HG02798 (cell line): ENCODE results near the gene TSPAN7.

Experiments
- ATAC-seq: cut with Tn5 transposase; IDR thresholded peaks from one replicate; pipeline ENCODE4 v1.9.1; 2021; ENCODE audit warnings: mild to moderate bottlenecking; ENCODE audit not compliant: unreplicated experiment, poor library complexity

TSPAN7 gene

DNA sequence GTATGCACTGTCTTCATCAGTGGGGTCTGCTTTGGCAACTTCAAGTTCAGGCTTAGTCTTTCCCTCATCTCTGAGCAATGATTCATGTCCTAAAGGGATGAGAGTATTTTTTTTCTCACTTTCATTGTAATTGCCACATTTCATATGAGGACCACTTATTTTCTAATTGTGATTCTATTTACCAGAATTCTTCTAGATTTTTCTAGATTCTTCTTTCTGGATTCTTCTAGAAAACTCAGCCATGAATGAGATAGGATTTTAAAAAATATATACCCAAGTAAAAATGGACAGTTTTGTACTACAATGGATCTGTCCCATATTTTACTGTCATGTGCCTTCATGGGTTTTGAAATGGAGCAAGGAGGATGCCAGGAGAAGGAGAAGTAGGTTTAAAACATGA, 78.4 kb downstream of the TSPAN7 start:
- ATAC-seq: no peak

DNA sequence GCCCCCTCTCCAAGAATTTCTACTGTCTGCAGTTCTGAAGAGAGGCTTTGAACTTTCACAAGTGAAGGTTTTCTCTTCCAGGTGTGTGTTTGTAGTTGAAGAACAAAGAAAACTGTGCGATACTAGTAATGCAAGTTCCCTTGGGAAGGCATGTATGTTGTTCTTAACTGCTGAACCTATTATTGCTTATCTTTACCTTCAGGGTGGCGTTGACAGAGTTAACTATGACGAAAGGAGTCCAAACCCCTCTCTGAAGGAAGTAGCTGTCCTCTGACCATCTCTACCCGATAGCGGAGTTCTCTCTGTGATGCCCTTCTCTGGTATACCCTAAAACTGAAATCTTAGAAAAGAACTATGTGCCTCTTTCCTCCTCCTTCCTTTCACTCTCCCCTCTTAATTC, 79.9 kb downstream of the TSPAN7 start:
- no peak for ATAC-seq

- no peak for ATAC-seq
These were observed 82.6 kb downstream of the TSPAN7 start for GRCh38 chrX:38643903-38644302.

GRCh38 chrX:38646129-38646528, 84.8 kb downstream of the TSPAN7 start:
- no peak for ATAC-seq

- no peak for ATAC-seq
These were observed 87.9 kb downstream of the TSPAN7 start for GRCh38 chrX:38649221-38649620.

GRCh38 chrX:38649674-38650647, 88.6 kb downstream of the TSPAN7 start:
- ATAC-seq: no peak

GRCh38 chrX:38651625-38652601, 90.6 kb downstream of the TSPAN7 start:
- no peak for ATAC-seq

- no peak for ATAC-seq
These were observed 91.6 kb downstream of the TSPAN7 start for GRCh38 chrX:38652934-38653442.

DNA sequence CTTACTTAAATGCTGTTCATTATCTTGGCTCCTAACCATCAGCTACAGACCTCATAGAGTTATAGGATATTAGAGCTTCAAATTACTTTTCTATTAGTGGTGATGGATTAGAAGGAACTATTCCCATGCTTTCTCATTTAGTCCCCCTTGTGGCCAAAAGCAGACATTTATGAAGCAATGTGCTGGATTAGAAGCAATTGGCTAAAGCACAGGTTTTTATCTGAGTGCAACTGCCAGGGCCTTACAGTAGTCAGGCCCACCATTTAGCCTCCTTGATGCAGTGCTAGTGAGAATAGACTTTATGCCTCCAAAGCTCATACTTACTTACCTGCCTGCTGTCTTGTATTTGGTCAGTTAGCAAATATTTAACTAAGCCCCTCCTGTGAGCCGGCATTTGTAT, 93.0 kb downstream of the TSPAN7 start:
- no peak for ATAC-seq

GRCh38 chrX:38656350-38656915, 95.1 kb downstream of the TSPAN7 start:
- no peak for ATAC-seq

DNA sequence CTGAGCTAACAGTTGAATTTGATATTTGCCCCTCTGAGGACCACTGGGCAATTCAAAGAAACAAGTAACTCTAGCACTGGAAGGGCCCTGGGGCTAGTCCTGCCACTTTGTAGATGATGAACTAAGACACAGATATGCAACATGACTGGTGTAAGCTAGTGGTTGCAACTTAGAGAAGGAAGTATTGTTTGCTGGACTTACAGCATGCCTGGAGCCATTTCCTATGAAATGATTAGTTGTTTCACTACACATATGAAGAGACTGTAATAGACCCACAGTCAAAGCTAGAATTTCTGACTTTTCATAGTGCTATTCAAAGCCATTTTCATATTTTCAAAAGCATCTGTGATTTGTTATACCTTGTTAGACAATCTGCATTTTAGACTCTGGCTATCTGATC, 96.2 kb downstream of the TSPAN7 start:
- no peak for ATAC-seq

GRCh38 chrX:38660395-38661102, 99.2 kb downstream of the TSPAN7 start:
- ATAC-seq: no peak

GRCh38 chrX:38661103-38661441, 99.7 kb downstream of the TSPAN7 start:
- ATAC-seq: no peak

GRCh38 chrX:38661561-38661960, 100.2 kb downstream of the TSPAN7 start:
- peak; percentile 61 for ATAC-seq

DNA sequence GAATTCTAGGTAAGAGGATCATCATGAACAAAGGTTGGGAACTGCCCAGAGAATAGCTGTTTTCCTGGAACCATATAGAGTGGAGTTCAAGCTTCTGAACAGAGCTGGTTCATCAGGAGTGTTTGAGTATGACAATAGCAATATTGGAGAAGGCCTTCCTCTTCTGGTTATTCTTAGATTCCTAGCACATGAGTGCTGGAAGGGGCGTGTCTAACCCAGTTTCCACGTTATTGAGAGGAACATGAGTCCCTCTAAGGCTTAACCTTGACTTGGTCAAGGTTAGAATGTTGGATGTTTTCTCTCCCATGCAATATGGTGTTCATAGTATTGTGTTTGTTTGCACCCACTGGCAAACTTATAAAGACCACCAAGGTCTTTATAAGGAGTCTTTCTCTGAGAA, 101.3 kb downstream of the TSPAN7 start:
- ATAC-seq: no peak

GRCh38 chrX:38664285-38664684, 102.9 kb downstream of the TSPAN7 start:
- no peak for ATAC-seq

DNA sequence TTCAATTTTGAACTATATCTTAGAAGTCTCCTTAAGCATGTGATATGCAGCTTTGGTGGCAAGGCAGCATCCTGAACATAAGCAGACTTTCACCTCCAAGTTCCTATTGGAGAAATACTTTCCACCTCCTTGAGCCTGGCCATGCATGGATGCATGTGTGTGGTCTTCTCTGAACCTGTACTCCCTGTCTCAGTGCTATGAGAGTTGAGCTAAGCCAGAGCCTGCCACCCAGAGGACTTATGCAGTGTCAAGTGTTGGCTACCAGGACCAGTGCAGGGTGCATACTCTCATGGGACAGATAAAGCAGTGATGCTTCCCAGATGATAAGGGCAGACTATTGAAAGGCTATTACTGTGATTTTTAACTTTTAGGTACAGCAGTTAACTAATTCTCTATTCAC, 105.6 kb downstream of the TSPAN7 start:
- no peak for ATAC-seq

DNA sequence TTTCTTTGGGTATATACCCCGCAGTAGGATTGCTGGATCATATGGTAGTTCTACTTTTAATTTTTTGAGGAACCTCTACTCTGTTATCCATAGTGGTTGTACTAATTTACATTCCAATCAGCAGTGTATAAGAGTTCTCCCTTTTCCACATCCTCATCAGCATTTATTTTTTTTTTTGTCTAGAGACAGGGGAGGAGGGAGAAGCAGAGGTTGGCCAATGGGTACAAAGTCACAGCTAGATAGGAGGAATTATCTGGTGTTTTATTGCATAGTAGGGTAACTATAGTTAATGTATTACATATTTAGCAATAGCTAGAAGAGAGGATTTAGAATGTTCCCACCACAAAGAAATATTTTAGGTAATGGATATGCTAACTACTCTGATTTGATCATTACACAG, 107.4 kb downstream of the TSPAN7 start:
- no peak for ATAC-seq

GRCh38 chrX:38669428-38669827, 108.1 kb downstream of the TSPAN7 start:
- ATAC-seq: no peak

DNA sequence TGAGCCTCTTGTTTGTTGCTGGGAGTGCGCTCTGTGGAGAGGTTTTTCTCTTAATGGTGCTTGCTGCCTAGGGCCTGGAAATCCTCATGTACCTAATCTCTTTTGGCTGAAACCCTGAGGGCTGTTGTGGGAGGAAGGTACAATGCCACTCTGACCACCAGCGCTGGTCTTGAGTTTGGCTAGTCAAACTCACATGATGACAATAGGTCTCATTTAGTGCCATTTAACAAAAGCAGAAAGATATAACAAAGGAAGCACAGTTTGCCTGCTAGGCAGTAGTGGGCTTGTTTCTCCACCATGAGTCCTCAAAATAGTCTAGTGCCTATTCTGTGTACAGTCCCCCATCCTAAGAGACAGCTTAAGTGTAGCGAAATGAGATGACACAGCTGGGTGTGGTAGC, 111.3 kb downstream of the TSPAN7 start:
- no peak for ATAC-seq
